ENCODE data around the gene XRN1.
"Not testable (repeated sequence)": the region's sequence is repeated elsewhere in the genome, so short reads cannot be mapped to it uniquely, and the experiment has no call there.

DNA sequence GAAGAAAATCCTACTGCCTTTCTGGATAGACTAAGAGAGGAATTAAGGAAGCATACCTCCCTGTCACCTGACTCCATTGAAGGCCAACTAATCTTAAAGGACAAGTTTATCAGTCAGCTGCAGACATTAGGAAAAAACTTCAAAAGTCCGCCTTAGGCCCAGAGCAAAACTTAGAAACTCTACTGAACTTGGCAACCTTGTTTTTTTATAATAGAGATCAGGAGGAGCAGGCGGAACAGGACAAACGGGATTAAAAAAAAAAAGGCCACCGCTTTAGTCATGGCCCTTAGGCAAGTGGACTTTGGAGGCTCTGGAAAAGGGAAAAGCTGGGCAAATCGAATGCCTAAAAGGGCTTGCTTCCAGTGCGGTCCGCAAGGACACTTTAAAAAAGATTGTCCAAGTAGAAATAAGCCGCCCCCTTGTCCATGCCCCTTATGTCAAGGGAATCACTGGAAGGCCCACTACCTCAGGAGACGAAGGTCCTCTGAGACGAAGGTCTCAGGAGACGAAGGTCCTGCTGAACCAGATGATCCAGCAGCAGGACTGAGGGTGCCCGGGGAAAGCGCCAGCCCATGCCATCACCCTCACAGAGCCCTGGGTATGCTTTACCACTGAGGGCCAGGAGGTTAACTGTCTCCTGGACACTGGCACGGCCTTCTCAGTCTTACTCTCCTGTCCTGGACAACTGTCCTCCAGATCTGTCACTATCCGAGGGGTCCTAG lies 8.2 kb downstream of the XRN1 start:
- not testable (repeated sequence) for TF ChIP-seq TEAD4 (IDR thresholded peaks at IDR 0.05; ENCODE audit: low read depth, low read length); EP300 (IDR thresholded peaks at IDR 0.05; ENCODE audit: borderline replicate concordance in 1 of 2, low read depth in 2 of 2, low read length in 2 of 2); POLR2AphosphoS5 (IDR thresholded peaks at IDR 0.05; ENCODE audit: low read depth, low read length); CHD2 (IDR thresholded peaks at IDR 0.05; ENCODE audit: low read length); POLR2A (IDR thresholded peaks at IDR 0.05; ENCODE audit: control extremely low read depth in 1 of 2, low read depth in 2 of 2, low read length in 2 of 2); RAD21 (IDR thresholded peaks at IDR 0.05 in 1 of 2, conservative IDR thresholded peaks at IDR 0.05 in 1 of 2; ENCODE audit: low read depth in 2 of 2, low read length in 2 of 2); EZH2 (IDR thresholded peaks at IDR 0.05; ENCODE audit: low read depth, low read length, severe bottlenecking)
- TF ChIP-seq, protein P1, sequence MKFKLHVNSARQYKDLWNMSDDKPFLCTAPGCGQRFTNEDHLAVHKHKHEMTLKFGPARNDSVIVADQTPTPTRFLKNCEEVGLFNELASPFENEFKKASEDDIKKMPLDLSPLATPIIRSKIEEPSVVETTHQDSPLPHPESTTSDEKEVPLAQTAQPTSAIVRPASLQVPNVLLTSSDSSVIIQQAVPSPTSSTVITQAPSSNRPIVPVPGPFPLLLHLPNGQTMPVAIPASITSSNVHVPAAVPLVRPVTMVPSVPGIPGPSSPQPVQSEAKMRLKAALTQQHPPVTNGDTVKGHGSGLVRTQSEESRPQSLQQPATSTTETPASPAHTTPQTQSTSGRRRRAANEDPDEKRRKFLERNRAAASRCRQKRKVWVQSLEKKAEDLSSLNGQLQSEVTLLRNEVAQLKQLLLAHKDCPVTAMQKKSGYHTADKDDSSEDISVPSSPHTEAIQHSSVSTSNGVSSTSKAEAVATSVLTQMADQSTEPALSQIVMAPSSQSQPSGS (IDR thresholded peaks at IDR 0.05; ENCODE audit: low read length) = not testable (repeated sequence)
- TF ChIP-seq, protein P2, sequence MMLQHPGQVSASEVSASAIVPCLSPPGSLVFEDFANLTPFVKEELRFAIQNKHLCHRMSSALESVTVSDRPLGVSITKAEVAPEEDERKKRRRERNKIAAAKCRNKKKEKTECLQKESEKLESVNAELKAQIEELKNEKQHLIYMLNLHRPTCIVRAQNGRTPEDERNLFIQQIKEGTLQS (IDR thresholded peaks at IDR 0.05; ENCODE audit: insufficient read depth, low read depth, low read length) = not testable (repeated sequence)
